ENCODE results near the gene SLC22A7. TPM values are rescaled to one million over a fixed set of nuclear protein-coding genes. Genes with fewer than 3 reads are reported as not detected.
"Not testable (repeated sequence)": the region's sequence is repeated elsewhere in the genome, so short reads cannot be mapped to it uniquely, and the experiment has no call there.

SLC22A7 gene
- total RNA-seq, 1 experiment from 2014 or later, result not detected

DNA sequence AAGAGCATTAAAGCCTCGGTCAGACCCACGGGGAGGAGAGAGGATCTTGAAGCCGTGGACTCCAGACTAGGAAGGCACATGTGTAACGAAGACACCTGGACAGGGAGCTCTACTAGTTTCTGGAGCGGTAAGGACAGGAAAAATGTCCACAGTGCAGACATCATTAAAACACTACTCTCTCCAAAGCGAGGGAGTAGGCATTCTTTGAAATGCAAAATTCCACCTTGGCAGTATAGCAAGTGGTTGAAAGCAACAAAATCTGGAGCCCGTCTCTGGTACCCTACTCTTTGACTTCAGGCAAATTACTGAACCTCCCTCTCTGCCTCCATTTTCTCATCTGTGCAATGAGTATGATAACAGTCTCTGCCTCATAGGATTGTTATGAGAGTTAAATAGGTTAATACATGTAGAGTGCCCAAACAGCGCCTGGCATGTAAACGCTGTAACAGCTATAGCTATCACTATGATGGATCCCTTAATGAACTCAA, 11.0 kb downstream of the SLC22A7 start:
- in situ Hi-C loops (cut with HindIII; ENCODE audit: low pct_unique_long_range_greater_than_20kb, low sequenced_read_pairs), result no loop called here
- no peak for DNase-seq (ENCODE audit: low read depth)

DNA sequence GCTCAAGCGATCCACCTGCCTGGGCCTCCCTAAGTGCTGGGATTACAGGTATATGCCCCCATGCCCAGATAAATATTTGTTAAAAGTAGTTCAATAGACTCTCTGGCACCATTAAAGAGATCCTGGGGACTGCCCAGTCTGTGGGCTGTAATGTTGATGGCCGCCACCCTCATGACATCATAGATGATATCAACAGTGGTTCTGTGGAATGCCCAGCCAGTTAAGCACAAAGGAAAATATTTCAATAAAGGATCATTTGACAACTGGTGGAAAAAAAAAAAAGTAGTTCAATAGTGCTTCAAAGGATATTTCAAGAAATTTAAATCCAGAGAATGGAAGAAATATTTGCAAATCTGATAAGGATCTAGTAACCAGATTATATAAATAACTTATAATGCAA, 12.1 kb downstream of the SLC22A7 start:
- peak; percentile 10 for DNase-seq (ENCODE audit: low read depth)
- in situ Hi-C loops (cut with HindIII; ENCODE audit: low pct_unique_long_range_greater_than_20kb, low sequenced_read_pairs), result no loop called here

- in situ Hi-C loops (cut with HindIII; ENCODE audit: low pct_unique_long_range_greater_than_20kb, low sequenced_read_pairs), result no loop called here
- peak; percentile 14 for DNase-seq (ENCODE audit: low read depth)
Measured at GRCh38 chr6:43310624-43311023, 12.6 kb downstream of the SLC22A7 start.

GRCh38 chr6:43311666-43312065, 13.6 kb downstream of the SLC22A7 start:
- in situ Hi-C loops (cut with HindIII; ENCODE audit: low pct_unique_long_range_greater_than_20kb, low sequenced_read_pairs), result no loop called here

GRCh38 chr6:43313813-43314212, 15.8 kb downstream of the SLC22A7 start:
- in situ Hi-C loops (cut with HindIII; ENCODE audit: low pct_unique_long_range_greater_than_20kb, low sequenced_read_pairs), result no loop called here
- DNase-seq (ENCODE audit: low read depth), result no peak

More at GRCh38 chr6:43311666-43312065, 13.6 kb downstream of the SLC22A7 start:
- DNase-seq (ENCODE audit: low read depth), result no peak

DNA sequence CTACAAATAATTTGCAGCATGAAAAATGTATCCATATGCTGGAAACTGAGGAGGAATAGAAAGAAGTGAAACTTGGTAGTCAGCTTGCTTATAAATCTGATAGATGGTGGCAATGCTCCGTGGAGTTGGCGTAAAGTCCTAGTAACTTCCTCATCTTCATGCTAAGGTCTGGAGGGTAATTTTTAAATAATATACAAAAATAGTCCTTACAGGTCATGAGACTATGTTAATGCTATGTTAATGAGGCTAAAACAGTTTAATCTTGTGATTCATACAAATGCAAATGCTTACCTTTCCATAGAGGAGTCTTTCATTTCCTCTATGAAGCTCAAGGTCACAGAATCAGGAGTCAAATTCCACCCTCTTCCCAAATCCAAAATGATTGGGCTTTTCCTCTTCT, 20.0 kb downstream of the SLC22A7 start:
- in situ Hi-C loops (cut with HindIII; ENCODE audit: low pct_unique_long_range_greater_than_20kb, low sequenced_read_pairs), result no loop called here
- DNase-seq (ENCODE audit: low read depth), result no peak

GRCh38 chr6:43325876-43326275, 27.8 kb downstream of the SLC22A7 start:
- no peak for DNase-seq (ENCODE audit: low read depth)
- in situ Hi-C loops (cut with HindIII; ENCODE audit: low pct_unique_long_range_greater_than_20kb, low sequenced_read_pairs), result no loop called here

DNA sequence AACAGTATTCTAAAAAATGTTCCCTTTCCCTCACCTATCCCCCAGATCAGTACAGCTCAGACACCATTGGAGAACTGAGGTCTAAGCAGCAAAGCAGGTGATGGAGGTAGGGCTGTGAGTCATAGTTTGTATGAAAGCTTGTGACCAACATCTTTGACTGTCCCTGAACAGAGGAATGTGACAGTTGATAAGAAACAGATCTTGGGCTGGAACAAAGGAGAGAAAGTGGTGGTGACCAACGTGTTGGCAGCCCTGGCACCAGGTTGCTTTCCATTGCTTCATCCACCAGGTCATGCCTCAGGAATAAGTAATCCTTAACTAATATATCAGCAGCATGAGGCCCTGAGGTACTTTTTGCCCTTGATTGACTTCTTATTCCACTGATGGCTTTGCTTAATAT, 30.5 kb downstream of the SLC22A7 start:
- in situ Hi-C loops (cut with HindIII; ENCODE audit: low pct_unique_long_range_greater_than_20kb, low sequenced_read_pairs), result no loop called here

DNA sequence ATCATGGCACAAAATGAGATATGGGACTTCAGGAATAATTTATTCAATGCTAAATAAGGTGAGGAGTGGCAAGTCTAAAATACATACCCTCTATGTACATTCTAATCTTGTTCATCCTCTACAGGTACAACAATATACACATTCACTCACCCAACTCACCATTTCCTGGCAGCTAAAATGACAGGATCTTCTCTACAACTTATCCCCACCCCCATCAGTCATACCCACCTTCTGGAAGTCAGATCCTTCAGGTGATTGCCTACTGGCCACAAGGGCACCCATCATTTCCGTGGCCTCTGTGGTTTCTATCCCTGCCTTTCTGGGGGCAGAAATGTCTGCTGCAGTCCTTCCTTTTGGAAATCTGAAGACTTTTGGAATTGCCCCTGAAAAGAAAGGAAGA, 33.4 kb downstream of the SLC22A7 start:
- DNase-seq (ENCODE audit: low read depth), result no peak
- in situ Hi-C loops (cut with HindIII; ENCODE audit: low pct_unique_long_range_greater_than_20kb, low sequenced_read_pairs), result no loop called here

More for the DNA sequence above, 30.5 kb downstream of the SLC22A7 start:
- DNase-seq (ENCODE audit: low read depth), result peak; percentile 80

GRCh38 chr6:43331891-43332290, 33.8 kb downstream of the SLC22A7 start:
- in situ Hi-C loops (cut with HindIII; ENCODE audit: low pct_unique_long_range_greater_than_20kb, low sequenced_read_pairs), result no loop called here

GRCh38 chr6:43334466-43335095, 36.5 kb downstream of the SLC22A7 start:
- in situ Hi-C loops (cut with HindIII; ENCODE audit: low pct_unique_long_range_greater_than_20kb, low sequenced_read_pairs), result no loop called here
- DNase-seq (ENCODE audit: low read depth), result peak; percentile 56

More at GRCh38 chr6:43331891-43332290, 33.8 kb downstream of the SLC22A7 start:
- DNase-seq (ENCODE audit: low read depth), result no peak

DNA sequence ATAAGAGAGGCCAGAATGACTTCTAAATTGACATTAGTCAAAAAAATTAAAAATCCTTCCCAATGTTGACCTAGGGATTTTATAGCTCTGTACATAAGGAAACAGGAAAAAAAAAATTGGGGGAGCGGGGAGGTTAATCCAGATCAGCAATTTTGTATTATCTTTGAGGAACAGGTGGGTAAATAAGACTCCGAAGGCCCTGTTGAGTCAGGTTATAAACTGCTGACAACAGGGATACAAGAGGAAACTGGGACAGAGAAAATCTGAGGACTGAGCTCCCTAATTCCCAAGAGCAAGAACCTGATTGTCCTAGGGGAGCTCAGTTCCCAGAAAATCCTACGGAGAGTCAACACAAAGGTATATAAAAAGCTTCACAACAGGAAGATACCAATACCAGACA, 37.4 kb downstream of the SLC22A7 start:
- DNase-seq (ENCODE audit: low read depth), result no peak
- in situ Hi-C loops (cut with HindIII; ENCODE audit: low pct_unique_long_range_greater_than_20kb, low sequenced_read_pairs), result no loop called here

DNA sequence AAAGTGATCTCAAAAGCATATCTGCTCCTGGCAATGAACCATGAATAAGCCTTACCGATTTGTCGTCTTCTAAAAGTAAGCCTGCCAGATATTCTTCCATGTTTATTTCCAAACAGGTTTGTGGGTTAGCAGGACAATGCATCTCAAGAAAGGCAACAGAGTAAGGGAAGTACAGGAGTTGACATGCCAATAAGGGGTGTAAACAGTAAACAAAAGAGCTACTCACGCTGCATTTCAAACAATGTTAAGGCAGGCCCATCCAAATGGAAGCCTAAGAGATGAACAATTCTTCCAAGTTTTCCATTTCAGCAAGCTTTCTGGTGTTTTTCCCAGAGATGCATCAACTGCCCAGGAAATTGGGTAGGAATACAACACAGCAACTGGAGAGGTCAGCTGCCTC, 38.3 kb downstream of the SLC22A7 start:
- in situ Hi-C loops (cut with HindIII; ENCODE audit: low pct_unique_long_range_greater_than_20kb, low sequenced_read_pairs), result no loop called here
- DNase-seq (ENCODE audit: low read depth), result no peak

DNA sequence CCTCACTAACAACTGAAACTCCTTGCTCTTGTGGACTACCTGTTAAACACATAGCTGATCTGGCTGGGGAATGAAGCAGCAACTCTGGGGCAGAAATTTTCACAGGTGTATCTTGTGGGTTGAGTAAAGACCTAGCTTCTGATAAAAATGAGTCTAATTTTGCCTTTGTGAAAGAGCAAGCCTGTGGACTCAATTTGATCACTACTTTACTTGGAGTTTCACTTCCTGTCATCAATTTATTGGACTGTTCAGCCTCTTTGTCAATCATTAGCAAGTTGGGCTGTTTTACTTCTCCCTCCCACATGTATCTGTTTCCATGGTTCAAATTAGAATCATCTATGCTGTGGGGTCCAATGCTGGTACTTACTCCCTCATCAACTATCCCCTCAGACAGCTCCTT, 40.2 kb downstream of the SLC22A7 start:
- in situ Hi-C loops (cut with HindIII; ENCODE audit: low pct_unique_long_range_greater_than_20kb, low sequenced_read_pairs), result no loop called here
- no peak for DNase-seq (ENCODE audit: low read depth)

- in situ Hi-C loops (cut with HindIII; ENCODE audit: low pct_unique_long_range_greater_than_20kb, low sequenced_read_pairs), result no loop called here
- no peak for DNase-seq (ENCODE audit: low read depth)
Measured at GRCh38 chr6:43339168-43339567, 41.1 kb downstream of the SLC22A7 start.

DNA sequence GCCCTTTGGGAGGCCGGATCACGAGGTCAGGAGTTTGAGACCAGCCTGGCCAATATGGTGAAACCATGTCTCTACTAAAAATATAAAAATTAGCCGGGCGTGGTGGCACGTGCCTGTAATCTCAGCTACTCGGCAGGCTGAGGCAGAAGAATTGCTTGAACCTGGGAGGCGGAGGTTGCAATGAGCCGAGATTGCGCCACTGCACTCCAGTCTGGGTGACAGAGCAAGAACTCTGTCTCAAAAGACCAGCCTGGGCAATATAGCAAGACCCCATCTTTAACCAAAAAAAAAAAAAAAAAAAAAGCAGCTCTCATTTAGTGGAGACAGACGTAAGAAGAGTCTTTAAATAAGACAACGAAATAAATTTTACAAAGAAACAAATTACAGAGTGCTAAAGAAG, 48.2 kb downstream of the SLC22A7 start:
- in situ Hi-C loops (cut with HindIII; ENCODE audit: low pct_unique_long_range_greater_than_20kb, low sequenced_read_pairs); DNase-seq (ENCODE audit: low read depth): not testable (repeated sequence)

DNA sequence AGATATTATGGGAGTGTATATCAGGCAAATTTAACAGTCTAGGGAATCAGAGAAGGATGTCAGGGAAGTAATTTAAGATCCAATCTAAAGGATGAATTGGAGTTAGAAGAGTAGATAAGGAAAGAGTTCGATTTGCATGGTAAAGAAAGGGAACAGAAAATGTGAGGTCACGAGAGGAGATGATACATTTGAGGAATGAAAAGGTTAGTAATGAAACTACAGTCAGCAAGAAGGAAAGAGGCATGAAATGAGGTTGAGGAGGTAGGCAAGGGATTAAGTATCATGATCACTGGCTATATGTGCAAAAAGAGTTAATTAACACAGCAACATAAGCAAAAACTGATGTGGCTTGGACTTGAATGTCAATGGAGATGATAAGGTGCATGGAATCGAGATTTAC, 49.0 kb downstream of the SLC22A7 start:
- in situ Hi-C loops (cut with HindIII; ENCODE audit: low pct_unique_long_range_greater_than_20kb, low sequenced_read_pairs), result no loop called here
- no peak for DNase-seq (ENCODE audit: low read depth)

DNA sequence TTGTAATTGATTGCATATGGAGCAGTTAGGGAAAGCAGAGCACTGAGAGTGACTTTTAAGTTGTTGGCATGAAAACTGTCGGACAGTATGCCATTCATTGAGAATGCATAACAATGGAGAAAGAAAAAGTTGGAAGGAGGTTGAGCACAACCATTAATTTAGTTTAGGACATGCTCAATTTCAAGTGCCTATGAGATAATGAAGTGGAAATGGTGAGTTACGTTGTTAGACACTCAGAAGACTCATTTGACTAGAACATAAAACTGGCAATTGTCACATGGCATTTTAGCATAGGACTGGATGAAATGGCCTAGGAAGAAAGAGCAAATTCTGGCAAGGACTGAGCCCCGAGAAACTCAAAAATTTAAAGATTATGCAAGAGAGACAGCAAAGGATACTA, 49.4 kb downstream of the SLC22A7 start:
- in situ Hi-C loops (cut with HindIII; ENCODE audit: low pct_unique_long_range_greater_than_20kb, low sequenced_read_pairs), result no loop called here
- DNase-seq (ENCODE audit: low read depth), result no peak

GRCh38 chr6:43351951-43352350, 53.9 kb downstream of the SLC22A7 start:
- DNase-seq (ENCODE audit: low read depth); in situ Hi-C loops (cut with HindIII; ENCODE audit: low pct_unique_long_range_greater_than_20kb, low sequenced_read_pairs): not testable (repeated sequence)
